HFF-Myc (cell line): ENCODE results near the gene OR5B3.
"Not testable (repeated sequence)": the region's sequence is repeated elsewhere in the genome, so short reads cannot be mapped to it uniquely, and the experiment has no call there.

Experiments
- DNase-seq: peaks from one replicate; pipeline ENCODE4 v3.0.0-alpha.2; 2011; ENCODE audit warnings: low read depth; ENCODE audit errors: extremely low read depth
- H3K4me3 ChIP-seq: replicated peaks from 2 replicates; pipeline ENCODE4 v1.5.1; 2011; ENCODE audit warnings: low read depth, mild to moderate bottlenecking, control low read depth, low read length
- CTCF ChIP-seq: IDR thresholded peaks from 2 replicates; pipeline ENCODE4 v1.5.1; 2012; ENCODE audit warnings: mild to moderate bottlenecking, low read depth, low read length, control low read depth; ENCODE audit errors: missing control alignments

OR5B3 gene

GRCh38 chr11:58433638-58434203 lies 27.0 kb upstream of the OR5B3 start:
- no peak overlapping the region for H3K4me3 ChIP-seq
- no peak for TF ChIP-seq CTCF
- no peak for DNase-seq

GRCh38 chr11:58429273-58429672 lies 22.6 kb upstream of the OR5B3 start:
- no peak overlapping the region for H3K4me3 ChIP-seq
- no peak for DNase-seq
- no peak for TF ChIP-seq CTCF

- H3K4me3 ChIP-seq: no peak within 1 kb of the TSS
- DNase-seq: no peak
- TF ChIP-seq CTCF: no peak
These were observed 21.3 kb upstream of the OR5B3 start, which contains the start of gene OR5B2 for GRCh38 chr11:58428021-58428420. Gene OR5B2 (minus strand): TSS chr11:58428121. CDS start chr11:58423261, 4,860 bp downstream.

GRCh38 chr11:58399622-58400021 lies 7.1 kb downstream of the OR5B3 start:
- H3K4me3 ChIP-seq, DNase-seq: not testable (repeated sequence)

- no peak for DNase-seq
- no peak for TF ChIP-seq CTCF
- no peak overlapping the region for H3K4me3 ChIP-seq
These were observed 11.1 kb downstream of the OR5B3 start for GRCh38 chr11:58395581-58395980.

GRCh38 chr11:58394195-58394594 lies 12.5 kb downstream of the OR5B3 start:
- TF ChIP-seq CTCF: no peak
- no peak for DNase-seq
- H3K4me3 ChIP-seq: no peak overlapping the region

- no peak overlapping the region for H3K4me3 ChIP-seq
- DNase-seq: no peak
- TF ChIP-seq CTCF: no peak
These were observed 13.9 kb downstream of the OR5B3 start for GRCh38 chr11:58392746-58393145.
